22Rv1 (cell line): ENCODE results near the gene LRMDA.

ENCODE experiments used
- CTCF ChIP-seq: fragments of 450-650 bp; IDR thresholded peaks from 2 replicates; pipeline ENCODE4 v1.5.1; 2017; ENCODE audit warnings: mild to moderate bottlenecking
- ZFX ChIP-seq: fragments of 450-650 bp; IDR thresholded peaks from 2 replicates; pipeline ENCODE4 v1.6.1; 2017; ENCODE audit warnings: antibody characterized with exemption, borderline replicate concordance

GRCh38 chr10:75774783-75775490 lies 343.5 kb downstream of the LRMDA start:
- no peak for TF ChIP-seq CTCF
- TF ChIP-seq ZFX, result no peak
